HepG2 (cell line): ENCODE data around the gene WBP1.

Experiments
- CTCF ChIP-seq: sonication (generic); formaldehyde crosslinking; IDR thresholded peaks from 2 replicates; pipeline ENCODE4 v1.5.0; 2020; ENCODE audit warnings: mild to moderate bottlenecking, missing genetic modification reagents, moderate library complexity
- MXI1 ChIP-seq: IDR thresholded peaks from 3 replicates; pipeline ENCODE4 v1.6.1; 2012; ENCODE audit warnings: low read depth, low read length, inconsistent platforms, borderline replicate concordance
- RFX5 ChIP-seq: IDR thresholded peaks from 2 replicates; pipeline ENCODE4 v1.6.1; 2011; ENCODE audit warnings: low read depth, low read length, improper control_type of control experiment
- ZBTB4 ChIP-seq: sonication (generic); formaldehyde crosslinking; IDR thresholded peaks from 2 replicates; pipeline ENCODE4 v1.4.0; 2020; ENCODE audit warnings: missing genetic modification reagents, mild to moderate bottlenecking, borderline replicate concordance
- ZMYM4 ChIP-seq: sonication (generic); formaldehyde crosslinking; IDR thresholded peaks from 2 replicates; pipeline ENCODE4 v1.8.1; 2023; ENCODE audit warnings: mild to moderate bottlenecking, missing genetic modification reagents
- ZNF121 ChIP-seq: sonication (generic); formaldehyde crosslinking; IDR thresholded peaks from 2 replicates; pipeline ENCODE4 v1.5.0; 2020; ENCODE audit warnings: mild to moderate bottlenecking, missing genetic modification reagents

- TF ChIP-seq ZBTB4 (CRISPR knock-in tag) = no peak
- no peak for TF ChIP-seq RFX5
- no peak for TF ChIP-seq MXI1
- no peak for TF ChIP-seq ZMYM4 (CRISPR knock-in tag)
- TF ChIP-seq CTCF (CRISPR knock-in tag) = no peak
- TF ChIP-seq ZNF121 (CRISPR knock-in tag) = no peak
Measured at GRCh38 chr2:74471332-74472065, 13.3 kb downstream of the WBP1 start.
